ENCODE data around the gene RABGGTA. TPM values are rescaled to one million over a fixed set of nuclear protein-coding genes. Genes with fewer than 3 reads are reported as not detected.

RABGGTA gene
- total and polyA plus RNA-seq, 2 experiments from 2014 or later: 17.6 to 20.7 TPM

- ATAC-seq: no peak
- H3K27me3 Mint-ChIP-seq (ENCODE audit: insufficient read depth, low read depth, poor library complexity): peaks cover 40% of the 10 kb centered on the region
- no peak overlapping the region for H3K4me2 ChIP-seq
Measured at GRCh38 chr14:24317141-24317928, 45.9 kb upstream of the RABGGTA start.

GRCh38 chr14:24316597-24316950 is 45.2 kb upstream of the RABGGTA start:
- peaks cover 64% of the 10 kb centered on the region for H3K27me3 ChIP-seq (ENCODE audit: insufficient read depth)
- no peaks in the 10 kb centered on the region for H3K36me3 ChIP-seq (ENCODE audit: insufficient read depth)

More at GRCh38 chr14:24317141-24317928, 45.9 kb upstream of the RABGGTA start:
- Mint-ChIP-seq H3K27ac (no peak overlapping the region), H3K36me3 (ENCODE audit: low read depth) (no peaks in the 10 kb centered on the region; the same call in 1 of the 3 replicates), H3K4me1 (peaks cover 2% of the 10 kb centered on the region; the same call in 2 of the 3 replicates), H3K4me3 (no peak overlapping the region; the same call in 2 of the 3 replicates), H3K9me3 (no peaks in the 10 kb centered on the region)
- H3K9me2 ChIP-seq (ENCODE audit: insufficient read depth): no peaks in the 10 kb centered on the region
- H3K27ac ChIP-seq (ENCODE audit: low read depth): no peak overlapping the region
- no peak overlapping the region for H2AFZ ChIP-seq
- no peaks in the 10 kb centered on the region for H4K20me1 ChIP-seq (replicated peaks; ENCODE audit: insufficient read depth)
- TF ChIP-seq CREB1 (CRISPR knock-in tag; IDR thresholded peaks at IDR 0.05; ENCODE audit: low read depth) (no peak), ETS1 (IDR thresholded peaks at IDR 0.05) (no peak), POLR2AphosphoS5 (IDR thresholded peaks at IDR 0.05; ENCODE audit: low read depth) (no peak), ZNF331 (CRISPR knock-in tag; IDR thresholded peaks at IDR 0.05; ENCODE audit: low read depth) (no peak), STAT1 (IDR thresholded peaks at IDR 0.05; ENCODE audit: unreplicated experiment) (no peak), NANOG (IDR thresholded peaks at IDR 0.05; ENCODE audit: borderline replicate concordance) (no peak), JUNB (IDR thresholded peaks at IDR 0.05; ENCODE audit: unreplicated experiment) (no peak)
- H3K27me3 ChIP-seq (ENCODE audit: insufficient read depth): peaks cover 58% of the 10 kb centered on the region
- no peaks in the 10 kb centered on the region for H3F3A ChIP-seq (replicated peaks; ENCODE audit: low read depth)
- H3K79me2 ChIP-seq (replicated peaks; ENCODE audit: insufficient read depth): no peaks in the 10 kb centered on the region
- no peaks in the 10 kb centered on the region for H3K36me3 ChIP-seq (ENCODE audit: insufficient read depth)
- H3K4me1 ChIP-seq (ENCODE audit: insufficient read depth): no peaks in the 10 kb centered on the region
- no peak for DNase-seq (ENCODE audit: low spot score)
- H3K4me3 ChIP-seq: no peak overlapping the region

More at GRCh38 chr14:24316597-24316950, 45.2 kb upstream of the RABGGTA start:
- Mint-ChIP-seq H3K4me1 (peaks cover under 1% of the 10 kb centered on the region; the same call in 2 of the 3 replicates), H3K27ac (no peak overlapping the region), H3K27me3 (ENCODE audit: insufficient read depth, low read depth, poor library complexity) (peaks cover 46% of the 10 kb centered on the region), H3K9me3 (no peaks in the 10 kb centered on the region), H3K36me3 (ENCODE audit: low read depth) (no peaks in the 10 kb centered on the region; the same call in 1 of the 3 replicates), H3K4me3 (no peak overlapping the region)
- Histone ChIP-seq H3K27ac (ENCODE audit: low read depth) (no peak overlapping the region), H3K4me1 (ENCODE audit: insufficient read depth) (no peaks in the 10 kb centered on the region), H3K4me2 (no peak overlapping the region), H3K79me2 (replicated peaks; ENCODE audit: insufficient read depth) (no peaks in the 10 kb centered on the region), H4K20me1 (replicated peaks; ENCODE audit: insufficient read depth) (no peaks in the 10 kb centered on the region), H2AFZ (peak overlapping the region; percentile 56; the same call in 1 of the 2 replicates), H3K9me2 (ENCODE audit: insufficient read depth) (no peaks in the 10 kb centered on the region), H3F3A (replicated peaks; ENCODE audit: low read depth) (no peaks in the 10 kb centered on the region), H3K4me3 (0 out of 2 replicates have a peak overlapping the region, but pooled peaks have one; percentile 28)
- ATAC-seq: peak; percentile 48; the same call in 2 of the 3 replicates
- TF ChIP-seq CTCF (conservative IDR thresholded peaks at IDR 0.05; ENCODE audit: low read depth in 2 of 2): 0 out of 4 replicates have a peak, but pooled peaks of 1 of the 2 experiments have one; percentile 4
- TF ChIP-seq ZNF114 (CRISPR knock-in tag; IDR thresholded peaks at IDR 0.05): no peak
- DNase-seq (ENCODE audit: low spot score): no peak

Measured in GM23338 (cell line).